GM18867 (cell line): Measurements from ENCODE around the gene MAX.
"Not testable (repeated sequence)": the region's sequence is repeated elsewhere in the genome, so short reads cannot be mapped to it uniquely, and the experiment has no call there.

Experiments used
- ATAC-seq: cut with Tn5 transposase; IDR thresholded peaks from one replicate; pipeline ENCODE4 v1.9.1; 2021; ENCODE audit warnings: mild to moderate bottlenecking, moderate library complexity; ENCODE audit not compliant: unreplicated experiment

MAX gene

DNA sequence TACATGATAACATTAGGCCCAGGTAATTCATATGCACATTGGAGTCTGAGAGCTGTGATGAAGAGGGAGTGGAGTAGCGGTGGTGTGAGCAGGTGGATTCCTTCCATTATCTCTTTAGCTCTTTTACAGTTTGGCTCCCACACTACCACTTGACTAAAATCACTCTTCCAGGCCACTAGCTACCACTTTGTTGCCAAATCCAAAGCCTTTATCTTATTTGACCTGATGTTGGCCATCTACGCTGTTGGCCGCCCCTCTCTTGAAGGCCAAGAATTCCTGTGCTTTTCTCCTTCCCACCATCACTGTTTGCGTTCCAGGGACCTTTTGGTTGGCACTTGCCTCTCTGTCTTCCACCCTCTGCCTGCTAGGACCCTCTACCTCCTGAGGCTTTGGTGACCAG is 4.0 kb upstream of the MAX start:
- ATAC-seq: no peak

DNA sequence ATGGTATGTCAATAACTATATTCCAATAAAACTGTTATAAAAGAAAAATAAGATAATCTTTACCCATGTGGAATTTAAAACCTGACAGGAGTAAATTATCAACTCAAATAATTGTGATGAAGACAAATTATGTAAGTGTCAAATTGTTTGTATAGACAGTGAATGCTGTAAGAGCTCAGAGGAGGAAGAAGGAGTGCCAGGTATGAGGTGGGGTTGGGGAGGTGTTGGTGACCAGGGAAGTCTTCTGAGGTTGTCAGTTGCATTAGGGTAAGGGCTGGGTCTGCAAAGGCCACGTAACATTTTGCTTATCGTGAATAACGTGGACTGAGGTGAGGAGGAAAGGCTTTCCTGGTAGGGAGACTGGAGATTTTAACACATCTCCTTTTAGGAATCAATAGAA is 2.5 kb upstream of the MAX start:
- no peak for ATAC-seq

DNA sequence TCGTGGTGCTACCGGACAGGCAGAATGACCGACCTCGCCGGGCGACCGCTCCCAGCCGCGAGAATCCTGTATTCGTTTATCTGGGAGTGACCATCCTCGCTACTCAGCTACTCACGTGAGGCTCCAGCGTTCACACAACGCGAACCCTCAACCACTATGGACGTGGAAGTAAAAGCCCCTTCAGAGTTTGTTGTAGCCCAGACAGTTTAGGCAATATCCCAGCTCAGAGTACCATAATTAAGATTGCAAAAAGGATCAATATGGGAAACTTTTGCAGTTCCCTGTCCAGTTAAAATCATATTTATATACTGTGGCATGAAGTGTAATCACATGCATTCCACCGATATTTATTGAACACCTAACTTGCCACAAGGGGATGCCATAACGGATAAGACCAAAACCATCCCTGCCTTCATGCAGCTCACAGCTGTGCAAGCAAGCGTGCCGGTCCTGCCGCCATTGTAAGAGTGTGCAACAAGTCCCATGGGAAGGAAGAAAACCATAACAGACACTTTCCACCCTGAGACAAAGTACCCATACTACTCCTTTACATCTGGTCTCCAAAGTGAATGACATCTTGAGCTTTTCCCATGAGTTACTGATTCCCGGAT is 938 bp upstream of the MAX start:
- no peak for ATAC-seq

DNA sequence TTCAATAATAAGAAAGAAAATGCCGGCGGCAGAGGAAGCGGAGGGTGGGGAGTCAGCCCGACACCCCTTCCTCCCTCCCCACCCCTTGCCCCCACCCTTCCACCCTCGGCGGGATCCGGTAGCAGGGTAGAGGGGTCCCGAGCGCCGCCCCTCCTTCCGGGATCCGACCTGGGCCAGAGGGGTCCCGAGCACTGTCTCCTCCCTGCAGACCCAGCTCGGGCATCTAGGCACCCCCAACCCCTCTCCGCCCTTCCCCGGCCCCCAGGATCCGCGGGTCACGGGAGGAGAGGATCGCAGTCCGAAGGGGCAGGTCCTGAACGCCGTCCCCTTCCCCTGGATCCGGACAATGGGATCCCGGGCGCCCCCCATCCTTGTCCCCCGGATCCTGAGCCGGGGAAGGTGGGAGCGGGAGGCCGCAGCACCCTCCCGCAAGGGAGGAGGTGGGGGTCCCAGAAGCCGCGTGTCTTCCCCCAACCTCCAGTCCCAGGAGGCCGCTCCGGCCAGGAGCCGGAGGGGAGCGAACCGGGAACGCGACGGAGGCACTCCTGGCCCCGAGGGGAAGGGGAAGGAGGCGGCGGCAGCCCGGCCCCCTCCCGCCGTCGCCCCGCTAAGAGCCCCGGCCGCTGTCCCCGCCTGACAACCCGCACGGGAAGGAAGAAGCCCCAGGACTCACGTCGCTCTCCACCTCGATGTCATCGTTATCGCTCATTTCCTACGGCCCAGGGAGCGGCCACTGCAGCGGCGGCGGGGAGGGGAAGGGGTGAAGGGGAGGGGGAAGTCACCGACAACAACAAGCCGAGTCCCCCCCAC is 481 bp downstream of the MAX start:
- ATAC-seq: peak; percentile 2

DNA sequence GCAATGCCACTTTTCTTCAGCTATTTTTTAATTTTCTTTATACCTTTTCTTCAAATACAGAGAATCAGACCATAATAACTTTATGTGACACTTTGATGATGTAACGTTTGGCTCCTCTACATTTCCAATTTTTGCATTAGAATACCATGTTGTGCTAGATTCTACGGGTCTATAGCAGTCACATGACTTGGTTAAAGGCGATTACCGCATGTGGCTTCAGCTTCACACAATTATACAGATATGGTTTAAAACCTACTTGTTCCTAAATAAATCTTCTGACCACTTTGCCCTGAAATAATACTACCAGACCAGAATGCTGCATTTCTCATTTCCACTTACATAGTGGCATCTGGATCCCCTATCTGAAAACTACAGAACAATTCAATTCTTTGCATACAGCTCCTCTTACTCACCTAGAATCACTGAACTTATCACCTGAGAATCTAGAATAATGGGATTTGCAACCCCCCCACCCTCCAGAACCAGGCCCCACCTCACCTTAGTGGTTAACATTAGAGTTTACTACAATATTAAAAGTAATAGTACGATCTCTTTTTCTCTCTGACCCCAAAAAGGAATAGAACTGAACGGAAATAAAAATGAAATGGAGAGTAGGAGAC is 1.3 kb downstream of the MAX start:
- no peak for ATAC-seq

DNA sequence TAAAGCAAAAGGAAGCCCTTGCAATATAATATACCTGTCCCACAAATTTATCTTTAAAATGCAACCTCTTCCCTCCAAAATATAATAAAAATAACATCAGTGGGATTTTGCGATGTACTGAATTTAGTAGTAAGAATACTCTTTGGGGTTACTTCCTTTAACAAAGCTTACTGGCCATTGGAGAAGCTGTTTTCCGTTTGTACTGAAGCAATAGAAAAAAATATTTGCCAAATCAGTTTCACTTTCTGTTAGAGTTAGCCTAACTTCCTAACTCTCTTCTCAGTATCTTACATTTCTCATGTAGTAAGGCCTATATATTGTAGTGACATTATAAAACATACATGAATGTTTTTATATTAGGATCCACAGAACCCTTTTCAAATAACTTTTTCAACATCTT is 3.7 kb downstream of the MAX start:
- no peak for ATAC-seq

DNA sequence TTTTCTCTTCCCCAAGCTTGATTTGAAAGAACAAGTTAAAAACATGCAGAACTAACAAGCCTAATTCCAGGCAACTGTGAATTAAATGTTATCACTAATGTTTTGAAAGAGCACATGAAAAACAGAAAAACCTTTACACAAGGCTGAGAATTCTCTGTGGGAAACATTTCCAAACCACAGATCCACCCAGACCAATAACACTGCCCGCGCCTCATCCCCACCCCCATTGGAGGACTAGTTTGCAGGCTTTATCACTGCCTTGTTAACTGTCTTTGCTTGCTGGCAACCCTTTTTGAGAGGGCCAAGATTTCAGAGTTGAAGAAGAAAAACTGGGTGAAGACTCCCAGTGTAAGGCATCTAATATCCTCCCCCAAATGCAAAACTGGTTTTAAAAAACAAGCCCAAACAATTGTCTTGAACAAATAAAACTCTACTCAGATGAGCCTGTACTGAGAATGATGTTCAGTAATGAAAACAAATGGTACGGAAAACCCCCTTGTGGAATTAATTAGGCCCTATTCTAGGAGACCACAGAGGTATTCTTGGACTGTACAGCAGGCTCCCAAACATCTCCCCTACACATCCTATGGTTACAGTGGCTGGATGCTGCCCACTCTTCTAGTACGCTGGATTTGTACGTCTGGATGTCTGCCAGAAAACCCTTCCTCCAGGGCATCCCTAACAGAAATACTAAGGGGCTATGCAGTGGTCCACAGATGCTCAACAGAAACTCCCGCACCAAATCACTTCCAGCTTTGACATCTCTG is 5.8 kb downstream of the MAX start:
- ATAC-seq: no peak

DNA sequence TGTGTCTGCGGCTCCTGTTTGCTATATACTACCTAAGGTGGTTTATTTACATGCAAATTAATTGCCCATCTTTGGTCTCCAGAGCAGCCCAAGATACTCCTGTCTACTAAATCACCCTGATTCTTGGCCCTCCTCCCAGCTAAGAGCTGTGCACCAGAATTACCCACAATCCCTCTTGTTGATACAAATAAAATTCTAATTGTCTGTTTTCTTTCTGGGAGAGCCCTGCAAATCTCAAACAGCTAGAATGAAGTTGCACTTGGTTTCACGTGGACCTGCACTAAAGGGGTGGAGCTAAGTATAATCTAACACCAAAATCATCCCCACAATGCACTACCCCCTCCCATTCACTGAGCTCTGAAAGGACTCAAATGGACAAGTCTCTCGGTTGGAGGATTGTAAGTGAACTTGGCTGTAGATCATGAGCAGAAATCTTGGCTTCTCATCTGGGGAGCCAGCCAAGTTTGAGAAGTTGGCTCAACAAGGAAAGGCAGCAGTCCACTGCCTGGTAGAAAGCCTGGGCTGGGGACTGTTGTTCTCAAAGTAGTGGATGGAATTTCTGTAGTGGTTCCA is 6.6 kb downstream of the MAX start:
- no peak for ATAC-seq

DNA sequence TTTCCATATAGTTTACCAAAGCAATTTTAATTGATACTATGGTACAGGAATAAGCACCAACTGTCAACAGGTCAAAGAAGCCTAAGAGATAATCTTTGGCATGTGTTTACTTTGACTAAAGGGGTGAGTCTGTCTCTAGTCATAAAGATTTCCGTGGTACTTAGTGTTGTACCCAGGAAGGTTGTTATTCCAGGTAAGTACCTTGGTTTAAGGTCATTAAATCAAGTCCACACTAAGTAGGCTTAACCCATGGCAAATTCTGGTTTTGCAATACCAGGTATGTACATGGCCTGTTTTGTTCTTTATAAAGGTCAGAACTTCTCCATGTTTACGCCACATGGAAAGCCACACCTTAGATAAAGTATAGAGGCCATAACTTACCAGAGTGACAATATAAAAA is 10.0 kb downstream of the MAX start:
- no peak for ATAC-seq

DNA sequence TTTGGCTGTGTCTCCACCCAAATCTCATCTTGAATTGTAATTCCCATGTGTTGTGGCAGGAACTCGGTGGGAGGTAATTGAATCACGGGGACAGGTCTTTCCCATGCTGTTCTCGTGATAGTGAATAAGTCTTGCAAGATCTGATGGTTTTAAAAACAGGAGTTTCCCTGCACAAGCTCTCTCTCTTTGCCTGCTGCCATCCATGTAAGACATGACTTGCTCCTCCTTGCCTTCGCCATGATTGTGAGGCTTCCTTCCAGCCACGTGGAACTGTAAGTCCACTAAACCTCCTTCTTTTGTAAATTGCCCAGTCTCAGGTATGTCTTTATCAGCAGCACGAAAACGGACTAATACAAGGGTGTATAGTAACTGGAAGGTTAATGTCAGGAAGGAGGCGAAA is 14.5 kb downstream of the MAX start:
- not testable (repeated sequence) for ATAC-seq

DNA sequence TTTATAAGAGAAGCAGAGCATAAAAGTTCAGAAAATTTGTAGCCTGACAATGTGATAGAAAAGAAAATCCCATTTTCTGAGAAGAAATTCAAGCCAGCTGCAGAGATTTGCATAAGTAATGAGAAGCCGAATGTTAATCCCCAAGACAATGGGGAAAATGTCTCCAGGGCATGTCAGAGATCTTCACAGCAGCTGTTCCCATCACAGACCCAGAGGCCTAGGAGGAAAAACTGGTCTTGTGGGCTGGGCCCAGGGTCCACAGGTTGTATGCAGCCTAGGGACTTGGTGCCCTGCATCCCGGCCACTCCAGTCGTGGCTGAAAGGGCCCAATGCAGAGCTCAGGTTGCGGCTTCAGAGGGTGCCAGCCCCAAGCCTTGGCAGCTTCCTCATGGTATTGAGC is 15.6 kb downstream of the MAX start:
- ATAC-seq: not testable (repeated sequence)

DNA sequence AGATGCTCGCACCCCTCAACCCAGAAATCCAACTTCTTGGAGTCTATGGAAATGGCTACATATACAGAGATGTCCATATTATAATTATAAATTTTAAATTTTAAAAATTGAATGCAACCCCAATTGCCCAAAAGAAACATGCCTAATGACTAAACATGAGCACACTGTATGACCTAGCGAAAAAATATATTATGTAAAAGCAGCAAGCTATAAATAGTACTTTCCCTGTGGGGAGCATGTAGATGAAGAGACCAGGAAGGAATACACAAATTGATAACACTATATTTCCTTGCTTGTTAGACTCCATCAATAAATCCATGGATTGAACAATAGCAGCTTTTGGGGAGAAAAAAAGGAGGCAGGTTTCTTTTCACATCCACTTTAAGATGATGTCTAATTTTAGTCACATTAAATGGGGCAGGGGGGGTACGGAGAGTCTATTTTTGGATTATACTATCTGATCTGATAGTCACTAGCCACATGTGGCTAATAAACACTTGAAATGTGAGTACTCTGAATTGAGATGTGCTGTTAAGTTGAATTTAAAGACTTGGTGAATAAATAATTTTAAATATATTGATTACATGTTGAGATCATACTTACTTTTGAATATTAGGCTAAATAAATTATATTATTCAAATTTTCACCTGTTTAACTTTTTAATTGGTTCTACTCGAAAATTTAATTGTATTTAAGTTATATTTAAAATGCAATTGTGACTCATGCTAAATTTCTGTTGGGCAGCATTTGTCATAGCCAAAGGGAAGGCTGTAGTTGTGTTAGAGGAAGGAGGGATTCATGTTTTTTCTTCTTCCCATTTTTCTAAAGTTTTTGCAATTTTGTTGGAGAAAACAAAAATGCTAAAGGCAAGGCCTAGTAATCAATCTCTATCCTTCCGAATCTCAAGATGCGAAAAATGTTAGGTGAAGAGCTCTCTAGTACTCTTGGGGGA is 17.5 kb downstream of the MAX start:
- no peak for ATAC-seq

DNA sequence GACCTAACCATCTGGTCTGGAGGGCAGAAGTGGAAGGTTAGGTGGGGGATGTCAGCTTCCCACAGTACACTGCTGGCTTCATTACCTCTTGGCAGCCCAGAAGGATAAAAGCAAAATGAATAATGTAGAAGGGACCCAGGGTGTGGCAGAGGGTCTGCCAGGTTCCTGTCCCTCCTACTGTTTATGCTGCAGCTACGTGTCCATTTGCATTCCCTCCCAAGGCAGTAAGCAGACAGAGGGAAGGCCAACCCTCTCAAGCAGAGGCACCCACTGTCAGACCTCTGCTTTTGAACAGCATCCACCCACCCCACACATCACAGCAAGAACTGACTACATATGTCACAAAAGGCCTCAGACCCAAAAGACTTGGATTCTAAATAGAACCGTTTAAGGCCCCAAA is 19.4 kb downstream of the MAX start:
- ATAC-seq: no peak

DNA sequence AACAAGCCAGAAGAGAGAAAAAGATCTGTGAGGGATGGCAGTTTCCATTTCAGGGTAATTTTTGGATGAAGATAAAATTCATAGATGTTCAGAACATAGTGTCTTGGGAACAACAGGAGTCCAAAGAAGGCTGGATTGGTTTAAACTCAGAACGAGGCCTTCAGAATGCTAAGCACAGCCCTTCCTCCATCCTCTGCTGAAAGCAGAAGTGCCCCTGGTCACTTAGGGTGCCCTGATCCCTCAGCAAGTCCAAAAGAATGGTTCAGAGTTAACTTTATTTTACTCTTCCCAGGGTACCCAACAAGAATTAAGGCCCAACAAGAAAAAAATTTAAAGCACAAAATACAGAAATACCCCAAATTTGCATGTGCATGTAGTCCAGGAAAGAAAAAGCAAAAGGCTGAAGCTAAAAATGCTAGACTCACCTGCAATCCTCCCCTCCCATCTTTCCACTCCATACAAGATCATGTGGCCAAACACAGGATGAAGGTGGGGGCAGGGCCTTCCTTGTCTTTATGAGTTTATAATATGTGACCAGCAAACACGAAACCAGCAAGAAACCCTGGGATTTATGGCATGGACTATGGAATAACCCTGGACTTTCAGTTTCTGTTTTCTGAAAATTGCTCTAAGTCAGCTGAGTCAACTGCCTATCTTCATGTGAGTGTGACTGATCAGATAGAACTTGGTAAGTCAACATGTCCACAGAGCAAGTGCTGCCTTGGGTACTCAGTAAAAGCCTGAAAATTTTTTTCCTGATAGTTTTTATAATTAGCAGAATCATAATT is 21.2 kb downstream of the MAX start:
- no peak for ATAC-seq

DNA sequence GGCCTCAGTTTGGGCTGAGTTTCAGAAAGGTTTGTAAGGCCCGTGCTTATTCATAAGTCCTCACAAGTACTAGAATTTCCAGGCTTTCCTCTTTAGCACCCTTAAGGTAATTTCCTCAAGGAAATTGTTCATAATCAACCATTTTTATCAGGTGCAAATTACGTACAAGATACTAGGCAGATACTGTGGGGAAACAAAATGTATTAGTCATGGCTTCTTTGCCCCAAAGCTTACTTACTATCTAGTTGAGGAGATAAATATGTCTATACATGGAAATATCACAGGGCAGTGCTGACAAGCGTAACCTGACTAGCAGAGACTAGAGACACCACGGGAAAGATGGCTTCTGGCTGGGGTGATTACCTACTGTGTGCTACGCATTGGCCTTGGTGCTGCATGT is 22.5 kb downstream of the MAX start:
- no peak for ATAC-seq

DNA sequence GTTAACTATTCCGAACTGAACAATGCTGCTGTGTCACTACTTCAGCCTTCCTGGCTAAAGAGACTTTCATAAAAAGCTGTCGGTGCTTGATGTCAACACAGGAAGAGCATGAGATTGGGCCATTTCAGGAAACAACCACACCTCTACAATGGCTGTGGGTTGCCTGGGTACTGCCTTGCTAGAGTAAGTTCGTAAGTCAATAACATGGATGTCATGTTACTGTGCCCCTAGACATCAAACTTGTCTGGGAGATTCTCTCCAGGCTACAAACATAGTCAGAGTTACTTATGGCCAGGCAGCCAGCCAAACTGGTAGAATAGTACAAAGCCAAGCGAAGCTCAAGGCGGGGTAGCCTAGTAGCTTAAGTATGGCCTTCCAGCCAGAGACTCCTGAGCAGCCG is 23.1 kb downstream of the MAX start:
- ATAC-seq: no peak

DNA sequence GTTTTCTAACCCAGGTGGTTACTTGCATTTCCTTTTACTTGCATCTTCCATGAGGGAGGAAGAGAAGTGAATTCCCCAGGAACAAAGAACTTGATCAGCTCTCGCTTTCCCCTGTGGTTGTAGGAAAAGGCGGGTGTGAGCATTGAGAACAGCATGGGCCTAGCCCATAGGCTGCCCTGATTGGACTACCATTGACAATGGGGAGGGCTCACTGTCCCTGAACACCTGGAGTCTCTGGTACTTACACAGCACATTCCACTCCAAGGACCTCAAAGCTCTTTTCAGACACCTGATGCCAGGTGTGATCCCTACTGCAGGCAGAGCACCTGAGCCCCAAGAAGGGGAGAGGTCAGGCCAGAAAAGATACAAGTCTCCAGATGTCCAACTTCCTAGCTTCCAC is 25.0 kb downstream of the MAX start:
- no peak for ATAC-seq

DNA sequence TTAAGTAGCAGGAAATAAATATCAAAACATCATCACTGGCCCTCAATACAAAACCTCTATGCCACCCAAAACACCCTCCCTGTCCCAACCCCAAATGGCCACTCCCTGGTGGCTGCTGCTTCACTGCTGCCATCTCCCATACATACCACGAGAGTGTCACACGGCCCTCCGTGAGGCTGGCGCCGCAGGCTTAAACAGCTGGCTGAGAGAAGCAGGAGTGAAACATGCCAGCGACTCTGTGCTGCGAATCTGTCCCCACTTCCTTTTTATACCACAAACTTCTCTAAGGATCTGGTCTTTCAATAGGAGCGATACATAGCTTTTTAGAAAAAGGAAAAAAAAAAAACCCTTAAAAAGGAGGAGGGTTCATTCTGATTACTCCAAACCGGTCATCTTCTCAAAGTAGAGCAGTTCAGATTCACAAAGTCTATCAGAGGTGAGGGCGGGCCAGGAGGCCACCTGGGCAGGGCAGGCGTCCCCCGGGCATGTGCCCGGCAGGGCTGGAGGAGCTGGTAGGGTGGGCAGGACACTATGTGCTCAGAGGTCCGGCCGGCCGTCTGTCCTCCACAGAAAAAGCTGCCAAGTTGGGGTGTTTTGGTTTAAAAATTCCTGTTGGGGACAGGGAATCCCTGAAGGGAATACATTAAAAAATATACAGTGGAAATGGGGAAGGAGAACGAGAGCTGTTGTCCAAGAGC is 26.5 kb downstream of the MAX start:
- ATAC-seq: no peak
